Psoas muscle (tissue), 8 donors: Measurements from ENCODE around the gene ZFP36. TPM values are rescaled to one million over a fixed set of nuclear protein-coding genes. Genes with fewer than 3 reads are reported as not detected.

Experiments used
- ATAC-seq, 4 donors: fragments of 200-7000 bp; cut with Tn5 transposase; one replicate each; pipeline ENCODE4 v1.9.1; 2020; ENCODE audit warnings: moderate library complexity in 3 of 4, mild to moderate bottlenecking in 2 of 4
- DNase-seq, 2 donors: peaks; one replicate each; pipeline ENCODE4 v3.0.0-alpha.2; 2020
- H3K27ac ChIP-seq: fragments of 200-600 bp; one replicate; pipeline ENCODE4 v1.8.0; 2022
- H3K27me3 ChIP-seq, 3 donors: fragments of 200-600 bp in 1 of 3; one replicate each; pipeline versions ENCODE4 v1.6.1 to v1.8.0; 2013 to 2022; ENCODE audit warnings: low read length in 2 of 3, mild to moderate bottlenecking in 2 of 3, moderate library complexity in 1 of 3; ENCODE audit not compliant: insufficient read depth in 3 of 3
- H3K36me3 ChIP-seq, 2 donors: fragments of 200-600 bp in 1 of 2; one replicate each; pipeline versions ENCODE4 v1.6.1 to v1.8.0; 2013 to 2022; ENCODE audit warnings: low read depth in 1 of 2, mild to moderate bottlenecking in 1 of 2, moderate library complexity in 1 of 2; ENCODE audit not compliant: insufficient read depth in 1 of 2
- H3K4me1 ChIP-seq: fragments of 200-600 bp; one replicate; pipeline ENCODE4 v1.8.0; 2022
- H3K4me3 ChIP-seq: fragments of 200-600 bp; one replicate; pipeline ENCODE4 v1.8.0; 2022; ENCODE audit warnings: mild to moderate bottlenecking
- H3K9me3 ChIP-seq: fragments of 200-600 bp; one replicate; pipeline ENCODE4 v1.8.0; 2022
- CTCF ChIP-seq: fragments of 200-600 bp; IDR thresholded peaks from one replicate; pipeline ENCODE4 v1.8.0; 2022; ENCODE audit warnings: antibody characterized with exemption
- WGBS, 3 donors: extraction: QIAGEN DNeasy Blood & Tissue Kit; methylation state at CpG; one replicate each; pipeline versions ENCODE4 v1.1.6 to v1.1.7; 2013; 5-methylcytosine and 5-hydroxymethylcytosine counted together
- intact Hi-C, 2 donors: fragments of 100-400 bp; cut with DNase I; formaldehyde crosslinking; loops; one replicate each; pipeline versions ENCODE4 v1.11.0 to v1.14.2; 2022
- polyA plus RNA-seq, 3 donors: library from polyadenylated mRNA; stranded (reverse); fragments of 200-250 nt; gene quantifications; one replicate each; pipeline ENCODE4 v1.2.3, GENCODE V29; 2013
- total RNA-seq, 4 donors: library from RNA; stranded (reverse); fragmentation: NEBNext Ultra II Directional in 2 of 4; extraction: Animal tissue kit (Norgen Biotek cat#: 25700) in 2 of 4; gene quantifications; one replicate each; pipeline versions ENCODE4 v1.2.1 to v1.2.4, GENCODE V29; 2021 to 2023
- donor health status: healthy with polysubstance abuse.
- donor health status: DM: no; HTN: no; CAD: no; lungs with moderate emphysema.
- donor health status: Bipolar disorder and iron deficiency.
- donor health status: healthy.
- donor health status: DM: yes; HTN: yes; CAD: no.
- donor health status: DM: no; HTN: no; CAD: no.
- donor health status: DM: no; HTN: no; CAD: no.
- donor health status: DM: yes; HTN: yes; CAD: no.

The ZFP36 gene
- total and polyA plus RNA-seq, 7 donors, result 32.1 to 391 (median 128) TPM

- Histone ChIP-seq H3K27ac (peak overlapping the region; percentile 95), H3K27me3 (no peaks in the 10 kb centered on the region), H3K4me1 (peaks cover 32% of the 10 kb centered on the region), H3K9me3 (no peaks in the 10 kb centered on the region), H3K4me3 (peak overlapping the region; percentile 90), H3K36me3 (peaks cover 0 to 22% of the 10 kb centered on the region in 2 donors)
- intact Hi-C loops, result loop anchor here (10.0 kb wide), 1 partner anchor 90 kb away; the partner anchor contains the start of gene EID2B (in 2 of the 2)
- DNase-seq, result no peak
- WGBS, 3 donors, result 2 to 3% (median 3%) methylated on average over 17 of the region's 17 CpGs
- TF ChIP-seq CTCF, result no peak
- ATAC-seq, result peak in 3 of 4 donors; percentile 5 to 28 (median 20)
Measured at GRCh38 chr19:39444598-39445195, 38.0 kb downstream of the ZFP36 start.

GRCh38 chr19:39445196-39446111, 38.8 kb downstream of the ZFP36 start, which contains the start of gene SUPT5H:
Gene SUPT5H, plus strand, starts transcription at chr19:39445582. Its CDS starts 309 bp downstream, at chr19:39445891.
- Histone ChIP-seq H3K9me3 (no peaks in the 10 kb centered on the region), H3K36me3 (peaks cover 0 to 24% of the 10 kb centered on the region in 2 donors), H3K27me3 (no peaks in the 10 kb centered on the region), H3K4me3 (peak within 1 kb of the TSS; percentile 90), H3K27ac (peak within 1 kb of the TSS; percentile 95), H3K4me1 (peaks cover 32% of the 10 kb centered on the region)
- WGBS, 3 donors, result 0 to 1% (median 0%) methylated on average over 59 to 68 of the region's 68 CpGs
- intact Hi-C loops, result loop anchor here (10.0 kb wide), 1 partner anchor 89 kb away; the partner anchor contains the start of gene EID2B (in 2 of the 2)
- DNase-seq (peak; percentile 97 to 98), ATAC-seq (peak; percentile 98 to 100 (median 99))
- no peak for TF ChIP-seq CTCF

- ATAC-seq, result no peak
- Histone ChIP-seq H3K27ac (peak overlapping the region; percentile 95), H3K9me3 (no peaks in the 10 kb centered on the region), H3K36me3 (peaks cover 0 to 24% of the 10 kb centered on the region in 2 donors), H3K27me3 (no peaks in the 10 kb centered on the region), H3K4me1 (peaks cover 32% of the 10 kb centered on the region), H3K4me3 (peak overlapping the region; percentile 90)
- 70 to 74% (median 72%) methylated on average over 16 of the region's 16 CpGs for WGBS, 3 donors
- TF ChIP-seq CTCF, result no peak
- DNase-seq, result peak in 1 of 2 donors; percentile 10
- intact Hi-C loops, result loop anchor here (10.0 kb wide), 1 partner anchor 88 kb away; the partner anchor contains the start of gene EID2B (in 2 of the 2)
Measured at GRCh38 chr19:39446365-39447084, 39.9 kb downstream of the ZFP36 start.

GRCh38 chr19:39448271-39448670, 41.6 kb downstream of the ZFP36 start:
- DNase-seq, result no peak
- H3K27ac ChIP-seq, result peak overlapping the region; percentile 3
- intact Hi-C loops, result loop anchor here (10.0 kb wide), 1 partner anchor 87 kb away; the partner anchor contains the start of gene EID2B (in 2 of the 2)
- ATAC-seq, result no peak
- peaks cover 0 to 29% of the 10 kb centered on the region in 2 donors for H3K36me3 ChIP-seq
- no peak for TF ChIP-seq CTCF
- H3K27me3 ChIP-seq, result no peaks in the 10 kb centered on the region
- H3K9me3 ChIP-seq, result no peaks in the 10 kb centered on the region
- 67 to 82% (median 79%) methylated on average over 3 of the region's 3 CpGs for WGBS, 3 donors
- peaks cover 32% of the 10 kb centered on the region for H3K4me1 ChIP-seq
- no peak overlapping the region for H3K4me3 ChIP-seq
